Astrocyte of the cerebellum (primary cell): Measurements from ENCODE around the gene ST6GALNAC1.

ENCODE experiments used
- DNase-seq: peaks from one replicate; pipeline ENCODE4 v3.0.0-alpha.2; 2011; ENCODE audit warnings: low read depth
- H3K4me3 ChIP-seq: 2 replicates; pipeline ENCODE4 v1.5.1; 2011; ENCODE audit warnings: mild to moderate bottlenecking, low read depth, low read length, moderate library complexity
- in situ Hi-C: cut with HindIII; loops from 2 replicates; pipeline ENCODE4 v1.10.0; 2017; ENCODE audit warnings: low sequenced_read_pairs
- TF ChIP-seq, protein P1 (sequence below): IDR thresholded peaks from 2 replicates; pipeline ENCODE4 v1.5.1; 2012; ENCODE audit warnings: low read length, low read depth, moderate library complexity, mild to moderate bottlenecking; ENCODE audit errors: missing control alignments

The ST6GALNAC1 gene

DNA sequence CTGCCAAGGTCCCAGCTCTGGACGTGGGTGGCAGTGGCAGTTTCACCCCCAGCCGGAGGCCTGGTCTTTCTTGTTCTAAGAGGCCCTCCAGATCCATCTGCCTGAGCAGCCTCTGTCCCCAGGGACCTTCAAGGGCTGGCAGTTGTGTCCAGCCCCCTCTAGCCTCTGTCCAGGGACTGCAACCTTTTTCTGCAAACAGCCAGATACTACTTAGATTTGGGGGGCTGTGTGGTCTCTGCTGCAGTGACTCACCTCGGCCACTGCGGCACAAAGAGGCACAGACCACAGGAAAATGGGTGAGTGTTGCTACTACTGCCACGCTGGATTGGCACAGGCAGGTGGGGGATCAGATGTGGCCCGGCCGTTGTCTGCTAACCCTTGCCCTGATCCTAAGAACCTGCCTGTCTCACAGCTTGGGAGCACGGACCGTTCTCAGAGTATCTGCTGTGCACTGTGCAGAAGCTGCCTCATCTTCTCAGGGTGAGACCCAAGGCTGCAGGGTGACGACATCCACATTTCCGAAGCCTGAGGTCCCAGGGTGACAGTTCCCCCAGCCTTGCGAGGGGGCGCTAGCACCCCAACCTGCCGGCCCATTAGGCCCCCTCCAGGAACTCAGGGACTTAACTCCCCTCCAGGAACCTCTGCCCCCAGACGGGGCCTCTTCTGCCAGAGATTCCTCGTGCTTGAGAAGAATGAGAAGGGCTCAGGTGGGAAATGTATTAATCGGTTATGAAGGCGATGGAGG is 39.6 kb upstream of the ST6GALNAC1 start:
- in situ Hi-C loops: no loop called here
- H3K4me3 ChIP-seq: no peak overlapping the region
- DNase-seq: no peak
- TF ChIP-seq, protein P1, sequence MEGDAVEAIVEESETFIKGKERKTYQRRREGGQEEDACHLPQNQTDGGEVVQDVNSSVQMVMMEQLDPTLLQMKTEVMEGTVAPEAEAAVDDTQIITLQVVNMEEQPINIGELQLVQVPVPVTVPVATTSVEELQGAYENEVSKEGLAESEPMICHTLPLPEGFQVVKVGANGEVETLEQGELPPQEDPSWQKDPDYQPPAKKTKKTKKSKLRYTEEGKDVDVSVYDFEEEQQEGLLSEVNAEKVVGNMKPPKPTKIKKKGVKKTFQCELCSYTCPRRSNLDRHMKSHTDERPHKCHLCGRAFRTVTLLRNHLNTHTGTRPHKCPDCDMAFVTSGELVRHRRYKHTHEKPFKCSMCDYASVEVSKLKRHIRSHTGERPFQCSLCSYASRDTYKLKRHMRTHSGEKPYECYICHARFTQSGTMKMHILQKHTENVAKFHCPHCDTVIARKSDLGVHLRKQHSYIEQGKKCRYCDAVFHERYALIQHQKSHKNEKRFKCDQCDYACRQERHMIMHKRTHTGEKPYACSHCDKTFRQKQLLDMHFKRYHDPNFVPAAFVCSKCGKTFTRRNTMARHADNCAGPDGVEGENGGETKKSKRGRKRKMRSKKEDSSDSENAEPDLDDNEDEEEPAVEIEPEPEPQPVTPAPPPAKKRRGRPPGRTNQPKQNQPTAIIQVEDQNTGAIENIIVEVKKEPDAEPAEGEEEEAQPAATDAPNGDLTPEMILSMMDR: peak; percentile 4

DNA sequence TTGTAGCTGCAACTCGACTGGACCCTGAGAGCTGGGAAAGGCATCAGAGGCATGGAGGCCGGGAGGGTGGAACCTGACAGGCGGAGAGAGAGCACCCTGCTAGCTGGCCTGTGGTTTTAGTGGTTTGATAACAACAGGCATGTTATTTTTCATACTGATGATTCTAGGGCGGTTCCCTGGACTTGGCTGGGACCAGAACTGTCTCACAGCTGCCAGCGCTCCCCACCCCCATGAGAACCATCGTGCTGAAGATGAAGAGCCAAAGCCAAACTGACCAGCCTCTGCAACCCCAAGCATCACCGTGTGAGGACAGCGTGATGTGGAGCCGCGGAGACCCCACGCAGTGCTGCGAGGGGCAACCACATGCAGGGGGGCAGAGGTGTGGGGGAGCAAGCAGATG is 38.7 kb upstream of the ST6GALNAC1 start:
- TF ChIP-seq, protein P1: no peak
- DNase-seq: peak; percentile 38
- H3K4me3 ChIP-seq: no peak overlapping the region
- in situ Hi-C loops: no loop called here

DNA sequence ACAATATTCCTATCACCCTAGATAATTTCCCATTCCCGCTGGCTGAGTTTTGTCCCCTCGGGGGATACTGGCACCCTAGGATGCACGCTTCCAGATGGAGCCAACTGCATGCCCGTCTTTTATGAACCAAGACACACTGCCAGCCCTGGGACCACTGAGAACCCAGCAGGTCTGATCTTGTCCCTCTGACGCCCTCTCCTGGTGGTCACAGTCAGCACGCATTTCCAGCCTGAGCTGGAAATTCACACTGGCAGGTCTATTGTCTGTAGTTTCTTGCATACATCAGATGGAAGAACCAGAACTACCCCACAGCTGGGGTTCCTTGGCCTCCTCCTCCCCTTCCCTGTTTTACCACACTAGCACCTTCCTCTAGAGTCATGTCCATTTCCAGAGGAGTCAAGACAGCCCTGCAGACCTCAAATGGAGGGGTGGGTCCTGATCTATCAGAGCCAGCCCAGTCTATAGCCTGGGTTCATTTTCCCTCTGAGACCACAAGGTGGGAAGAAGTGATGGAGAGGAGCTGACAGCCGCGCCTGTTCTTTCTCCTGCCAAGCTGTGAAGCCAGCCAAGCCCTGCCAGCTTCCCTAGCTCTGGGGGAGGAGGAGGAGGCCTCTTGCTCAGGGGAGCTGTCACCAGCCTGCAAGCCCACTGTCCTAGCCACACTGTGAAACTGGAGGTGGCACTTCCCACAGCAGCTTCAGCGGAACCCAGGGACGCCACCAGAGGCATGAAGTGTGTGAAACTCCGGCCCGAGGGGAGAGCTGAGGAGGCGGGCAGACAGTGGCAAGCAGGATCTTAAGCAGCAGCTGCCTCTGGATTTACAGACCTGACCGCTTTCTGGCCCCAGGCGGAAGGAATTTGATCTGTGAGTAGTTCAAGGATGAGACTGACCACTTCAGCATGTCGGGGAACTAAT is 37.9 kb upstream of the ST6GALNAC1 start:
- H3K4me3 ChIP-seq: no peak overlapping the region
- TF ChIP-seq, protein P1: peak; percentile 87
- peak; percentile 61 for DNase-seq
- in situ Hi-C loops: no loop called here

DNA sequence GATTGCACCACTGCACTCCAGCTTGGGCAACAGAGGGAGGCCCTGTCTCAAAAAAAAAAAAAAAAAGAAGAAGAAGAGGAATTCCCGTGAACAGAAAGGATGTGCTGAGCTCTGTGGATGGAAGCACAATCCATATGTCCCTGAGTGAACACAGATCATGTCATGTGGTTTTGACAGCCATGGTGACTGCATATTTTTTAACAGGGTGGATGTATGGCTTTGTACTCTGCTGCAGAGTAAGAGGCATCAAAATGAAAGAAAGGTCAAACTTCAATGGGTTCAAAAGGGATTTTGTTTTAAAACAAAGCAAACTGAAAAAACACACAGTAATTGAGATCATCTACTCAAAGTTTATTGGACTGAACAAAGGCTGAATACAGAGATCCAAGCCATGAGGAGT is 35.7 kb upstream of the ST6GALNAC1 start:
- TF ChIP-seq, protein P1: no peak
- in situ Hi-C loops: no loop called here
- H3K4me3 ChIP-seq: no peak overlapping the region
- no peak for DNase-seq

DNA sequence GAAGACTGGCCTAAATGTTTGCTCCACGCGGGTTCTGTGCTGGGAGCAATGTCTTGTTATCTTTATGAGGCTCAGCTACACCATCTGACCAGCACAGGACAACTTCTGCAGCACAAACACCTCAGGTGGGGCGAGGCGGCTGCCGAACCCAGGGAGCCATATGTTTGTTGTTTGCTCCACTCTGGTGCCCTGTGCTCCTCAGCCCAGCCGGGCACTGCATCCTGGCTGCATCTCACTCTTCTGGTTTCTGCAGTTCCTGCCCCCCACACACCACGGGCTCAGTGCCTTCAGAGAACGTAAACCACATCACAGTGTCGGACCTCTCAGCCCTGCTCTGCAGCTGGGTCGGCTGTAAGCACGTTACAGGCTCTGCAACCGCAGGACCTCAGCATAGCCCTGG is 34.8 kb upstream of the ST6GALNAC1 start:
- in situ Hi-C loops: no loop called here
- TF ChIP-seq, protein P1: no peak
- DNase-seq: no peak
- H3K4me3 ChIP-seq: no peak overlapping the region

DNA sequence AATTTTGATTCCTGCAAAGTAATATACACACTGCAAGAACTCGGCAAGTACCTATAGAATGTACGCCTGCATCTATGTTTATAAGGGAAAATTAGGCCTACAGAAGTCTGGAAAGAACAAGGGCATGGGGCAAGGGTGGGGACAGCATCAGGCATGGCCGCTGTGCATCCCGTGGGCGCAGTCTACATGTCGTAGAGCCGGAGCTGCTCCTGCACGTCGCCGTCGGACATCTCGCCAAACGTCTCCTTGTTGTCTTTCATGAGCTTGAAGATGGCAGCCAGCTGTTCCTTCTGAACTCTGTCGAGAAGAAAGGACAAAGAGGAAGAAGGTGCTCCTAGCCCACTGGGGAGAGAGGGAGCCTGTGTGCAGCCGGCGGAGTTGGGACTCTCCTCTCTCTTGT is 33.8 kb upstream of the ST6GALNAC1 start:
- DNase-seq: no peak

More for the DNA sequence above, 33.8 kb upstream of the ST6GALNAC1 start:
- in situ Hi-C loops: no loop called here
- TF ChIP-seq, protein P1: no peak
- H3K4me3 ChIP-seq: no peak overlapping the region
